HCT116 (cell line): ENCODE measurements around the gene SIAE. TPM values are rescaled to one million over a fixed set of nuclear protein-coding genes. Genes with fewer than 3 reads are reported as not detected.

Experiments
- ATAC-seq: fragments of 200-7000 bp; cut with Tn5 transposase; 2 replicates; pipeline ENCODE4 v1.9.1; 2020; ENCODE audit warnings: mild to moderate bottlenecking, moderate library complexity
- BruUV-seq: library from RNA; stranded (reverse); fragments of 400-500 nt; replicated peaks from 2 replicates; lab custom pipeline; 2021; lab: Mats Ljungman, UMichigan
- CTCF ChIA-PET: fragments of 300-600 bp; sonication (Branson Sonifier 250); formaldehyde crosslinking; loops from one replicate; lab custom pipeline; 2021; ENCODE audit warnings: antibody characterized with exemption; lab: Charles Lee
- POLR2A ChIA-PET: fragments of 300-600, 350-600 bp; sonication (Branson Sonifier 250); formaldehyde crosslinking; loops from one replicate; lab custom pipeline; 2021; ENCODE audit warnings: antibody characterized with exemption; lab: Charles Lee
- RAD21 ChIA-PET, 2 experiments: fragments of 300-600 bp; sonication (Branson Sonifier 250); formaldehyde crosslinking; loops; one replicate each; lab custom pipeline; 2023; ENCODE audit warnings: low total read pairs in 2 of 2; ENCODE audit not compliant: uncharacterized antibody in 2 of 2, unreplicated experiment in 2 of 2, low non-redundant PET in 1 of 2; lab: Charles Lee
- DNase-seq: peaks from one replicate; pipeline ENCODE4 v3.0.0-alpha.2; 2010; ENCODE audit warnings: low read depth, low spot score
- H2AFZ ChIP-seq: fragments of 200-600 bp; shearing (Covaris generic), sonication (generic); 2 replicates; pipeline ENCODE4 v1.6.1; 2017; ENCODE audit warnings: low read depth, mixed run types, mixed read lengths, antibody characterized with exemption, low read length; ENCODE audit not compliant: poor library complexity, severe bottlenecking
- H3K27ac ChIP-seq: 2 replicates; pipeline ENCODE4 v1.5.1; 2012; ENCODE audit warnings: low read depth, low read length
- H3K27me3 ChIP-seq: fragments of 200-600 bp; sonication (generic); 2 replicates; pipeline ENCODE4 v1.6.1; 2016; ENCODE audit warnings: mixed run types, low read length, mixed read lengths; ENCODE audit not compliant: insufficient read depth
- H3K36me3 ChIP-seq, 2 experiments: fragments of 200-500 bp in 1 of 2; fragments of 200-600 bp in 1 of 2; sonication (Bioruptor generic) in 1 of 2; sonication (generic) in 1 of 2; 2 replicates each; pipeline versions ENCODE4 v1.5.1 to v1.6.1; 2014 to 2016; ENCODE audit warnings: low read length in 2 of 2, inconsistent platforms in 1 of 2, mixed read lengths in 1 of 2, mixed run types in 1 of 2; ENCODE audit not compliant: insufficient read depth in 2 of 2, control insufficient read depth in 1 of 2
- H3K4me1 ChIP-seq, 2 experiments: fragments of 200-600 bp in 1 of 2; sonication (generic) in 1 of 2; 2 replicates each; pipeline versions ENCODE4 v1.5.1 to v1.6.1; 2012 to 2017; ENCODE audit warnings: low read length in 2 of 2, inconsistent platforms in 1 of 2, mild to moderate bottlenecking in 1 of 2, mixed read lengths in 1 of 2, mixed run types in 1 of 2, moderate library complexity in 1 of 2; ENCODE audit not compliant: insufficient read depth in 2 of 2, control insufficient read depth in 1 of 2
- H3K4me2 ChIP-seq: fragments of 200-600 bp; sonication (generic); 2 replicates; pipeline ENCODE4 v1.6.1; 2017; ENCODE audit warnings: mixed run types, low read length, mixed read lengths
- H3K4me3 ChIP-seq, 2 experiments: fragments of 200-600 bp in 1 of 2; sonication (generic) in 1 of 2; replicated peaks in 1 of 2; 2 replicates each; pipeline ENCODE4 v1.5.1; 2011 to 2016; ENCODE audit warnings: low read length in 2 of 2, control low read depth in 1 of 2, low read depth in 1 of 2, mild to moderate bottlenecking in 1 of 2, mixed read lengths in 1 of 2, mixed run types in 1 of 2
- H3K79me2 ChIP-seq: fragments of 200-600 bp; sonication (generic); 2 replicates; pipeline ENCODE4 v1.6.1; 2017; ENCODE audit warnings: mild to moderate bottlenecking, mixed run types, low read length, moderate library complexity, mixed read lengths; ENCODE audit not compliant: insufficient read depth
- H3K9ac ChIP-seq: fragments of 200-600 bp; sonication (generic); 2 replicates; pipeline ENCODE4 v1.6.1; 2016; ENCODE audit warnings: low read length, mixed read lengths
- H3K9me2 ChIP-seq: fragments of 200-600 bp; sonication (generic), shearing (Covaris generic); 2 replicates; pipeline ENCODE4 v1.6.1; 2017; ENCODE audit warnings: mixed run types, mild to moderate bottlenecking, moderate library complexity; ENCODE audit not compliant: insufficient read depth
- H3K9me3 ChIP-seq, 2 experiments: fragments of 200-500 bp in 1 of 2; fragments of 200-600 bp in 1 of 2; sonication (Bioruptor generic) in 1 of 2; sonication (generic) in 1 of 2; 2 replicates each; pipeline ENCODE4 v1.6.1; 2014 to 2017; ENCODE audit warnings: low read length in 2 of 2, mixed read lengths in 2 of 2, inconsistent platforms in 1 of 2, low read depth in 1 of 2, mild to moderate bottlenecking in 1 of 2, mixed run types in 1 of 2, moderate library complexity in 1 of 2; ENCODE audit not compliant: control insufficient read depth in 1 of 2, insufficient read depth in 1 of 2
- H4K20me1 ChIP-seq: fragments of 200-600 bp; sonication (generic), shearing (Covaris generic); 2 replicates; pipeline ENCODE4 v1.6.1; 2017; ENCODE audit warnings: mixed run types, mild to moderate bottlenecking, moderate library complexity; ENCODE audit not compliant: insufficient read depth
- CBX3 ChIP-seq: IDR thresholded peaks from 2 replicates; pipeline ENCODE4 v1.6.1; 2012; ENCODE audit warnings: low read depth
- CTCF ChIP-seq, 3 experiments: fragments of 200-600 bp in 1 of 3; sonication (generic) in 1 of 3; IDR thresholded peaks in 2 of 3; conservative IDR thresholded peaks in 1 of 3; 2 replicates each; pipeline ENCODE4 v1.5.1; 2012 to 2017; ENCODE audit warnings: low read depth in 2 of 3, low read length in 2 of 3, antibody characterized with exemption in 1 of 3, borderline replicate concordance in 1 of 3, control low read depth in 1 of 3, mild to moderate bottlenecking in 1 of 3, mixed read lengths in 1 of 3, mixed run types in 1 of 3, moderate library complexity in 1 of 3; ENCODE audit not compliant: insufficient read depth in 1 of 3
- EGR1 ChIP-seq: IDR thresholded peaks from 2 replicates; pipeline ENCODE4 v1.6.1; 2012; ENCODE audit warnings: low read depth
- ELF1 ChIP-seq: IDR thresholded peaks from 2 replicates; pipeline ENCODE4 v1.6.1; 2012; ENCODE audit warnings: low read depth, borderline replicate concordance
- EZH2phosphoT487 ChIP-seq: fragments of 200-600 bp; IDR thresholded peaks from 2 replicates; pipeline ENCODE4 v1.6.1; 2018; ENCODE audit warnings: antibody characterized with exemption, borderline replicate concordance
- JUND ChIP-seq: IDR thresholded peaks from 2 replicates; pipeline ENCODE4 v1.6.1; 2012
- POLR2A ChIP-seq: IDR thresholded peaks from 2 replicates; pipeline ENCODE4 v1.7.0; 2011; ENCODE audit warnings: borderline replicate concordance; ENCODE audit not compliant: insufficient read depth, insufficient read length; ENCODE audit errors: extremely low read depth
- POLR2AphosphoS5 ChIP-seq: IDR thresholded peaks from 2 replicates; pipeline ENCODE4 v1.6.1; 2011; ENCODE audit warnings: mild to moderate bottlenecking, low read depth, low read length, moderate library complexity
- SIN3A ChIP-seq: IDR thresholded peaks from 2 replicates; pipeline ENCODE4 v1.6.1; 2012; ENCODE audit warnings: low read depth
- SRF ChIP-seq: IDR thresholded peaks from 2 replicates; pipeline ENCODE4 v1.6.1; 2012; ENCODE audit warnings: low read depth
- TCF7L2 ChIP-seq: IDR thresholded peaks from 2 replicates; pipeline ENCODE4 v1.7.0; 2011; ENCODE audit warnings: borderline replicate concordance, inconsistent platforms; ENCODE audit not compliant: insufficient read depth, insufficient read length; ENCODE audit errors: extremely low read depth
- ZFX ChIP-seq: fragments of 450-650 bp; IDR thresholded peaks from 2 replicates; pipeline ENCODE4 v1.6.1; 2017
- intact Hi-C: fragments of 100-400 bp; cut with micrococcal nuclease; formaldehyde crosslinking; loops from 2 replicates; pipeline ENCODE4 v1.10.0; 2022
- total RNA-seq: library from RNA; stranded (reverse); gene quantifications from one replicate; pipeline ENCODE4 v1.2.1, GENCODE V29; 2021; ENCODE audit not compliant: unreplicated experiment
- TF ChIP-seq, protein P1 (sequence below): IDR thresholded peaks from 2 replicates; pipeline ENCODE4 v1.6.1; 2012
- TF ChIP-seq, protein P2 (sequence below): IDR thresholded peaks from 2 replicates; pipeline ENCODE4 v1.6.1; 2012; ENCODE audit warnings: low read depth

The SIAE gene
- total RNA-seq, 1 experiment from 2014 or later, result 39.2 TPM

- Histone ChIP-seq H3K27ac (no peak overlapping the region), H3K4me2 (no peak overlapping the region), H3K9me2 (no peaks in the 10 kb centered on the region), H3K9ac (no peak overlapping the region), H3K4me1 (peaks cover 7 to 11% of the 10 kb centered on the region in 2 experiments; a peak in 3 of 4 replicates), H2AFZ (no peak overlapping the region), H3K9me3 (no peaks in the 10 kb centered on the region), H4K20me1 (no peaks in the 10 kb centered on the region), H3K4me3 (no peak overlapping the region), H3K36me3 (no peaks in the 10 kb centered on the region), H3K27me3 (peaks cover 60% of the 10 kb centered on the region), H3K79me2 (no peaks in the 10 kb centered on the region)
- RAD21 ChIA-PET, result no interaction called here
- CTCF ChIA-PET, result interaction anchor here (0.9 kb wide), 1 partner anchor 30 kb away, joined by 3 read pairs; no protein-coding TSS in a partner anchor
- POLR2A ChIA-PET, result interaction anchor here (0.5 kb wide), 1 partner anchor 49 kb away, joined by 4 read pairs; no protein-coding TSS in a partner anchor
- DNase-seq, result no peak
- TF ChIP-seq SRF (no peak), ELF1 (no peak)
- ATAC-seq, result no peak
- intact Hi-C loops, result no loop called here
- BruUV-seq, result no TSS peak
Observed at GRCh38 chr11:124716591-124716990, 43.1 kb upstream of the SIAE start.

- intact Hi-C loops, result no loop called here
- CTCF ChIA-PET, result no interaction called here
- ATAC-seq, result no peak
Observed at GRCh38 chr11:124712392-124712791, 38.9 kb upstream of the SIAE start.

More at GRCh38 chr11:124712392-124712791, 38.9 kb upstream of the SIAE start:
- no peaks in the 10 kb centered on the region; a peak in 1 of 4 replicates for H3K4me1 ChIP-seq
- no peaks in the 10 kb centered on the region for H3K9me3 ChIP-seq
- H3K79me2 ChIP-seq, result no peaks in the 10 kb centered on the region
- H4K20me1 ChIP-seq, result no peaks in the 10 kb centered on the region
- no peaks in the 10 kb centered on the region for H3K9me2 ChIP-seq
- no peak overlapping the region for H3K27ac ChIP-seq
- H3K4me3 ChIP-seq, result no peak overlapping the region
- no peak overlapping the region for H3K4me2 ChIP-seq
- H3K9ac ChIP-seq, result no peak overlapping the region
- H3K36me3 ChIP-seq, result no peaks in the 10 kb centered on the region
- no peak for DNase-seq
- H3K27me3 ChIP-seq, result peaks cover 18% of the 10 kb centered on the region
- BruUV-seq, result no TSS peak
- POLR2A ChIA-PET, result no interaction called here
- RAD21 ChIA-PET, result no interaction called here
- H2AFZ ChIP-seq, result no peak overlapping the region
- TF ChIP-seq JUND (no peak), CBX3 (no peak), TCF7L2 (no peak), POLR2A (no peak), ELF1 (no peak), CTCF (IDR thresholded peaks at IDR 0.05 in 2 of 3, conservative IDR thresholded peaks at IDR 0.05 in 1 of 3; ENCODE audit: borderline replicate concordance in 1 of 3, insufficient read depth in 1 of 3, low read depth in 2 of 3, low read length in 2 of 3) (no peak), ZFX (no peak), SIN3A (no peak), POLR2AphosphoS5 (no peak), EZH2phosphoT487 (no peak), EGR1 (no peak)
- TF ChIP-seq, protein P1, sequence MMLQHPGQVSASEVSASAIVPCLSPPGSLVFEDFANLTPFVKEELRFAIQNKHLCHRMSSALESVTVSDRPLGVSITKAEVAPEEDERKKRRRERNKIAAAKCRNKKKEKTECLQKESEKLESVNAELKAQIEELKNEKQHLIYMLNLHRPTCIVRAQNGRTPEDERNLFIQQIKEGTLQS, result no peak
- TF ChIP-seq, protein P2, sequence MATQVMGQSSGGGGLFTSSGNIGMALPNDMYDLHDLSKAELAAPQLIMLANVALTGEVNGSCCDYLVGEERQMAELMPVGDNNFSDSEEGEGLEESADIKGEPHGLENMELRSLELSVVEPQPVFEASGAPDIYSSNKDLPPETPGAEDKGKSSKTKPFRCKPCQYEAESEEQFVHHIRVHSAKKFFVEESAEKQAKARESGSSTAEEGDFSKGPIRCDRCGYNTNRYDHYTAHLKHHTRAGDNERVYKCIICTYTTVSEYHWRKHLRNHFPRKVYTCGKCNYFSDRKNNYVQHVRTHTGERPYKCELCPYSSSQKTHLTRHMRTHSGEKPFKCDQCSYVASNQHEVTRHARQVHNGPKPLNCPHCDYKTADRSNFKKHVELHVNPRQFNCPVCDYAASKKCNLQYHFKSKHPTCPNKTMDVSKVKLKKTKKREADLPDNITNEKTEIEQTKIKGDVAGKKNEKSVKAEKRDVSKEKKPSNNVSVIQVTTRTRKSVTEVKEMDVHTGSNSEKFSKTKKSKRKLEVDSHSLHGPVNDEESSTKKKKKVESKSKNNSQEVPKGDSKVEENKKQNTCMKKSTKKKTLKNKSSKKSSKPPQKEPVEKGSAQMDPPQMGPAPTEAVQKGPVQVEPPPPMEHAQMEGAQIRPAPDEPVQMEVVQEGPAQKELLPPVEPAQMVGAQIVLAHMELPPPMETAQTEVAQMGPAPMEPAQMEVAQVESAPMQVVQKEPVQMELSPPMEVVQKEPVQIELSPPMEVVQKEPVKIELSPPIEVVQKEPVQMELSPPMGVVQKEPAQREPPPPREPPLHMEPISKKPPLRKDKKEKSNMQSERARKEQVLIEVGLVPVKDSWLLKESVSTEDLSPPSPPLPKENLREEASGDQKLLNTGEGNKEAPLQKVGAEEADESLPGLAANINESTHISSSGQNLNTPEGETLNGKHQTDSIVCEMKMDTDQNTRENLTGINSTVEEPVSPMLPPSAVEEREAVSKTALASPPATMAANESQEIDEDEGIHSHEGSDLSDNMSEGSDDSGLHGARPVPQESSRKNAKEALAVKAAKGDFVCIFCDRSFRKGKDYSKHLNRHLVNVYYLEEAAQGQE, result no peak
